Erythroblast (primary cell): Measurements from ENCODE around the gene KIF1B.

Experiments used
- GATA1 ChIP-seq: IDR thresholded peaks from 2 replicates; pipeline ENCODE4 v1.6.1; 2011; ENCODE audit warnings: low read depth, mild to moderate bottlenecking, control low read depth, low read length, moderate library complexity
- POLR2A ChIP-seq: IDR thresholded peaks from 2 replicates; pipeline ENCODE4 v1.6.1; 2011; ENCODE audit warnings: mild to moderate bottlenecking, low read length

GRCh38 chr1:10361515-10361914 is 151.1 kb downstream of the KIF1B start:
- no peak for TF ChIP-seq POLR2A
- TF ChIP-seq GATA1 = no peak
